ENCODE data around the gene GCNA.
A peak's percentile ranks its signal among the peaks of the same experiment; 100 is the strongest.
"Not testable (repeated sequence)": the region's sequence is repeated elsewhere in the genome, so short reads cannot be mapped to it uniquely, and the experiment has no call there.

Gene GCNA

GRCh38 chrX:71636438-71637252 lies 58.4 kb downstream of the GCNA start:
- no peak for DNase-seq (ENCODE audit: low read depth in 4 of 4, low spot score in 1 of 4)

- no peak for DNase-seq (ENCODE audit: low read depth in 4 of 4, low spot score in 1 of 4)
These were observed 59.0 kb downstream of the GCNA start for GRCh38 chrX:71637253-71637618.

DNA sequence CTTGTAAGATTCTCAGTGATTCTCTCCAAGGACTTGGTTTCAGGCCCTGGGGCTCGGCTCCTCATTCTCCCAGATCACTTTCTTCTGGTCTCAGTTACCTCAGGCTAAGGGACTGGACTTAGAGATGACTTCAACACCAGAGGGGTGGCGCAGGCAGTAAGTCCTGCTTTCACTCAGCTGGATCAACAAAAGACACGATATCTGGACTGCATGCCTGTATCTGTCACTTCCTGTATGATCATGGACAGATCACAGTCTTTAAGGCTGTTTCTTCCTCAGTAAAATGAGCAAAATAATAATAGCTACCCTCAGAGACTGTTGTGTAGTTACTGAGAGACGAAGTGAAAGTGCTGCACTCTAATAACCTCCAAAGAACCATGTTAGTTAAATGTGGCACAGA lies 59.6 kb downstream of the GCNA start:
- no peak for DNase-seq (ENCODE audit: low read depth in 4 of 4, low spot score in 1 of 4)

DNA sequence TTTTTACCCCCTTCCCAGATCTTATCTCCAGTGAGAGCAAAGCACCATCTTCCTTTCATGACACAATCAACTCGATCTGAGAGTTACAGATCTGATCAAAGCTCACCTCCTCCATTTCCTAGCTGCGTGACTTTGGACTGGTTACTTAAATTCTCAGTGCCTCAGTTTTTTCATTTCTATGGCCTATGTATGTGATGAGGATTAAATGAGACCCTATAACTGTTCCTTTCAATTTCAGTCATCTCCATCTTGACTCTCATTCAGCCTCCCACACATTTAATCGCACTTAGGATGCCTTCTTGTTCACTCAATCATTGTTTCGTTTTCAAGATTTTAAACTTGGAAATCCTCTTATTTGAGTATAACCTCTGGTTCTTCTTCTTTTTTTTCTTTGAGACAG lies 60.2 kb downstream of the GCNA start:
- no peak for DNase-seq (ENCODE audit: low read depth in 4 of 4, low spot score in 1 of 4)

- no peak for DNase-seq (ENCODE audit: low read depth in 4 of 4, low spot score in 1 of 4)
These were observed 61.8 kb downstream of the GCNA start for GRCh38 chrX:71640002-71640401.

DNA sequence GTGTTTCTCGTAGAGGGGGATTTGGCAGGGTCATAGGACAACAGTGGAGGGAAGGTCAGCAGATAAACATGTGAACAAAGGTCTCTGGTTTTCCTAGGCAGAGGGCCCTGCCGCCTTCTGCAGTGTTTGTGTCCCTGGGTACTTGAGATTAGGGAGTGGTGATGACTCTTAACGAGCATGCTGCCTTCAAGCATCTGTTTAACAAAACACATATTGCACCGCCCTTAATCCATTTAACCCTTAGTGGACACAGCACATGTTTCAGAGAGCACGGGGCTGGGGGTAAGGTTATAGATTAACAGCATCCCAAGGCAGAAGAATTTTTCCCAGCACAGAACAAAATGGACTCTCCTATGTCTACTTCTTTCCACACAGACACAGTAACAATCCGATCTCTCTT lies 66.2 kb downstream of the GCNA start:
- DNase-seq (ENCODE audit: low read depth in 4 of 4, low spot score in 1 of 4), result not testable (repeated sequence)

GRCh38 chrX:71650333-71650969 lies 72.2 kb downstream of the GCNA start:
- DNase-seq (ENCODE audit: low read depth in 4 of 4, low spot score in 1 of 4), result no peak

DNA sequence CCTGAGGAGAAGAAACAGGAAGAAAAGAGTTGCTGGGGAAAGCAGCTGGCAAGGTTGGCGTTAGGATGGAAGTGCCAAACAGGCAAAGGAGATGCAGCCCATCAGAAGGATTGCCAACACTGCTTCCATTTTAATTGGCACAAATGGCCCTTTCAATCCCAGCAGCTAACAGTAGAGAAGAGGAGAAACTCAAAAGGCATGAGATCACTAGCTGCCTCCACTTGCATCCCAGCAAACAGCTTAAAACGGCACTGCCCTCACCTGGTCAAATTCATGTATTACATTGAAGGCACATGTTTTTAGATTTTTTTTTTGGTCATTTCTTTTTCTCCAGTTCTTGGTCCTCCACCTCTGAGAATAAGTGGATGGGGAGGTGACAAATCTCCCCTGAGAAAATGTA lies 74.2 kb downstream of the GCNA start:
- peak in 2 of 4 experiments; percentile 36 to 37 for DNase-seq (ENCODE audit: low read depth in 4 of 4, low spot score in 1 of 4)

GRCh38 chrX:71653344-71653743 lies 75.1 kb downstream of the GCNA start:
- DNase-seq (ENCODE audit: low read depth in 4 of 4, low spot score in 1 of 4), result no peak

GRCh38 chrX:71657267-71657666 lies 79.0 kb downstream of the GCNA start:
- no peak for DNase-seq (ENCODE audit: low read depth in 4 of 4, low spot score in 1 of 4)

DNA sequence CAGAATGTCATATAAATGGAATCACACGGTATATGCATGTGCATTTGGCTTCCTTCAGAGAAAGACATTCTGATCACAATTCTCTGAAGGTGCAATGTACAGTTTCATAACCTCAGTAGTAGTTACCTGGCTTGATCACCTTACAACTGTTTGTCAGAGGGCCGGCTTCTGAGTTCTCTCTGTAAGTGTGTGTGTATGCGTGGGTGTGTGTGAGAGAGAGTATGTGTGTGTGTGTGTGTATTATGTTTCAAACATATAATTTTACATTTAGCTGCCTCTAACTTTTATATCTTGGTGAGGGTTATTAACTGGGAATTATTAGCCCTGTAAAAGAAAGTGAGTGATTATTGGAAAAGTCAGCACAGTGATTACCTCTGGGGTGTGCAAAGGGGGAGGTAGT lies 81.1 kb downstream of the GCNA start:
- DNase-seq (ENCODE audit: low read depth in 4 of 4, low spot score in 1 of 4), result no peak

GRCh38 chrX:71659959-71660358 lies 81.7 kb downstream of the GCNA start:
- no peak for DNase-seq (ENCODE audit: low read depth in 4 of 4, low spot score in 1 of 4)

- DNase-seq (ENCODE audit: low read depth in 4 of 4, low spot score in 1 of 4), result no peak
These were observed 82.6 kb downstream of the GCNA start for GRCh38 chrX:71660562-71661416.

DNA sequence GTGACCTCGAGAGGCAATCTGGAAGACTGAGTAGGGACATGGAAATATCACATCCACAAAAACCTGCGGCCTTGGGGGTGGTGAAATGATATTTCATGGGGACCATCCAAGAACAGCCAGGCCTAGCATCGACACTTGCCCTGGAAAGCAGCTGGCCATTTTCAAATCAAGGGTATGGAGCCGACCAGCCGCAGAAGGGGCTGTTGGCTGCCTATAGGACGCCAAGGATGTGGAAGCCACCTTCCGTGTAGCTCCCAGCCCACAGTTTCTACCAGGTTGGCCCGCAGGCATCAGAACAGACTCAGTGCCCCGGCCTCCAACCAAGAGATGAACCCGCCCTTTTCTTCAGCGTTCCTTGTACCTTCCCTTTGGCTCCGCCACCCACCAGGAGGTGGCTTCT lies 83.7 kb downstream of the GCNA start:
- no peak for DNase-seq (ENCODE audit: low read depth in 4 of 4, low spot score in 1 of 4)

DNA sequence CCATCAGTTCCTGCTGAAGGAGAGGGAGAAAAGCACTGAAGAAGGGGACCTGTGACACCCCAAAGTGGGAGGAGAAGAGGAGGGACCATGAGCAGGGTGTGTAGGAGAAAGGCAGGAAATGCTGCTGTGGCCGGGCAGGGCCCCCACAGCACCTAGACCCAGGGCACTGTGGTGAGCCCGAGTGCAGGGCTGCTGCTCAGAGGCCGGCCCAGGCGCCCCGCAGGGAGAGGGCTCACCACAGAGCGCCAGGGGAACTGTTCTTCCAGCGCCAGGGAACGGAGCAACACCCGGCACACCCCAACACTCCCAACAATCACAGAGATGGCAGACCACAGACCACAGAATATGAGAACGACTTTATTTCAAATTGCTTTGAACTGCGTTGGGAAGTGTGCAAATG lies 84.4 kb downstream of the GCNA start:
- not testable (repeated sequence) for DNase-seq (ENCODE audit: low read depth in 4 of 4, low spot score in 1 of 4)

All from stimulated activated CD4-positive, alpha-beta T cell treated with anti-CD3 and anti-CD28 coated beads, Interleukin-1b, Interleukin-23, amount 100 ng/mL, for 24 hours (primary cell).